IgD-negative memory B cell (primary cell): ENCODE data around the gene BCLAF1. TPM values are rescaled to one million over a fixed set of nuclear protein-coding genes. Genes with fewer than 3 reads are reported as not detected.
A peak's percentile ranks its signal among the peaks of the same experiment; 100 is the strongest.

Source experiments
- H3K27ac Mint-ChIP-seq, 3 donors: one replicate each; pipeline ENCODE4 v1.8.0; 2020 to 2022; ENCODE audit warnings: mild to moderate bottlenecking in 3 of 3, mixed read lengths in 3 of 3, moderate library complexity in 1 of 3
- H3K27me3 Mint-ChIP-seq: one replicate; pipeline ENCODE4 v1.8.0; 2021; ENCODE audit warnings: mixed read lengths
- H3K36me3 Mint-ChIP-seq: one replicate; pipeline ENCODE4 v1.8.0; 2020; ENCODE audit warnings: mild to moderate bottlenecking, mixed read lengths
- H3K4me1 Mint-ChIP-seq, 3 donors: one replicate each; pipeline ENCODE4 v1.8.0; 2020 to 2022; ENCODE audit warnings: mixed read lengths in 3 of 3, mild to moderate bottlenecking in 1 of 3
- H3K4me3 Mint-ChIP-seq, 4 donors: one replicate each; pipeline ENCODE4 v1.8.0; 2020 to 2022; ENCODE audit warnings: mild to moderate bottlenecking in 4 of 4, mixed read lengths in 4 of 4, moderate library complexity in 3 of 4
- H3K9me3 Mint-ChIP-seq, 3 donors: one replicate each; pipeline ENCODE4 v1.8.0; 2020 to 2021; ENCODE audit warnings: mixed read lengths in 3 of 3, mild to moderate bottlenecking in 1 of 3
- polyA plus RNA-seq: library from polyadenylated mRNA; unstranded; fragments of 300-500 nt; fragmentation: Illumina TruSeq; gene quantifications from one replicate; pipeline ENCODE4 v1.2.3, GENCODE V29; 2021

The BCLAF1 gene, protein sequence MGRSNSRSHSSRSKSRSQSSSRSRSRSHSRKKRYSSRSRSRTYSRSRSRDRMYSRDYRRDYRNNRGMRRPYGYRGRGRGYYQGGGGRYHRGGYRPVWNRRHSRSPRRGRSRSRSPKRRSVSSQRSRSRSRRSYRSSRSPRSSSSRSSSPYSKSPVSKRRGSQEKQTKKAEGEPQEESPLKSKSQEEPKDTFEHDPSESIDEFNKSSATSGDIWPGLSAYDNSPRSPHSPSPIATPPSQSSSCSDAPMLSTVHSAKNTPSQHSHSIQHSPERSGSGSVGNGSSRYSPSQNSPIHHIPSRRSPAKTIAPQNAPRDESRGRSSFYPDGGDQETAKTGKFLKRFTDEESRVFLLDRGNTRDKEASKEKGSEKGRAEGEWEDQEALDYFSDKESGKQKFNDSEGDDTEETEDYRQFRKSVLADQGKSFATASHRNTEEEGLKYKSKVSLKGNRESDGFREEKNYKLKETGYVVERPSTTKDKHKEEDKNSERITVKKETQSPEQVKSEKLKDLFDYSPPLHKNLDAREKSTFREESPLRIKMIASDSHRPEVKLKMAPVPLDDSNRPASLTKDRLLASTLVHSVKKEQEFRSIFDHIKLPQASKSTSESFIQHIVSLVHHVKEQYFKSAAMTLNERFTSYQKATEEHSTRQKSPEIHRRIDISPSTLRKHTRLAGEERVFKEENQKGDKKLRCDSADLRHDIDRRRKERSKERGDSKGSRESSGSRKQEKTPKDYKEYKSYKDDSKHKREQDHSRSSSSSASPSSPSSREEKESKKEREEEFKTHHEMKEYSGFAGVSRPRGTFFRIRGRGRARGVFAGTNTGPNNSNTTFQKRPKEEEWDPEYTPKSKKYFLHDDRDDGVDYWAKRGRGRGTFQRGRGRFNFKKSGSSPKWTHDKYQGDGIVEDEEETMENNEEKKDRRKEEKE
- 137 TPM for polyA plus RNA-seq

DNA sequence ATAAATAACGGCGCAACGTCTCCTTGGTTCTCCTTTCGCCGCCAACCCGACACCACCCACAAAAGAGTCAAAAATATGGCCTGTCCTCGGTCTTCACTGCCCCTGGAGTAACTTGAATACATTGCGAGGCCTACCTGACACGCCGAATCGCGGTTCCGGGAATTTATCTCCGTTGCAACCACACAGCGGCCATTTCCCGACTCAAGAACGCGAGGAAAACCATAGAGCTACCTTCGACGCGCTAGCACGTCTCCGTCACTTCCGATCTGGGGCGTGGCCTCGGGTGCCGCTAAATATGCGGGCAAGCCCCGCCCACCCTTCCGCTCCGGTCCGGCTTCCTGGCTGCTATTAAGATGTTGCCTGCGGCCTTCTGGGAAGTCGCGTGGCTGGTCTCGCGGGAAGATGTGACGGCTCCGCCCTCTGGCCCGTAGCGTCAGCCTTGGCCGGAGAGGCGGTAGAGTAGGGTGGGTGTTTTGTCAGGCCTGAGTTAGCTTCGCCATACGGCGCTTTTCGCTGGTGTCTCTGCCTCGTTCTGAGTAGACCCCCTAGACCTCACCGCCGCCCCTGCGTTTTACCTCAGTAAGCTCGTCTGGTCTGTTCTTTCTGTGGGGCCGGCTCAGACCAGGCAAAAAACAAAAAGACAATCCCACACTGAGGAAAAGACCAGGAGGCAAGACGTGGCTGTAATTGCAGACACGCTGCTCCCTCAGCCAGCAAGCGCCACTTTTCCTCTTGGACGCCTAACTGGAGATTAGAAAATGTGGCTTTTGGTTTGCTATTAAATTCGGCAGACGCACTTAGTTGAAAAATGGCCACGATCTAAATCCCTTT is at the start of gene BCLAF1:
BCLAF1 (minus strand) TSS at position 268 of the 831 bp plus-strand sequence. CDS start 9,980 bp downstream, outside the sequence.
- Mint-ChIP-seq H3K4me1 (peaks cover 24 to 32% (median 30%) of the 10 kb centered on the region in 3 donors), H3K36me3 (no peaks in the 10 kb centered on the region), H3K27ac (peak within 1 kb of the TSS; percentile 100), H3K27me3 (peaks cover 1% of the 10 kb centered on the region), H3K9me3 (no peaks in the 10 kb centered on the region), H3K4me3 (peak within 1 kb of the TSS; percentile 96 to 100 (median 98))

DNA sequence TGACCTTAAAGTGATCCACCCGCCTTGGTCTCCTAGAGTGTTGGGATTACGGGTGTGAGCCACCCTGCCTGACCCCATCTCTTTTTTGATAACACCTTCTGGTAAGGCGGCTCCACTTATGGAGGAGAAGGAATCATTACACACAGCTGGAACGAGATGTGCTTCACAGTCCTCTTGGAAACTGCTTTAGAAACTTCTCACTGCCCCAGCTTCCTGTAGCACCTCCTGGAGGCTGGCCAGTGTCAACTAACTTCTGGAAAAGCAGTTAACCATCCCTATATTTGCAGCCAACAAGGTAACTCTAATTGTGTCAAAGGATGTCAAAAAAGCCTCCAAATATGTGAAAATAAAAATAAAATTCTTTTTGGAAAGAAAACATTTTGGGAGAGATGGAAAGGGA is 48.8 kb upstream of the BCLAF1 start:
- Mint-ChIP-seq H3K27me3 (peaks cover 3% of the 10 kb centered on the region), H3K4me3 (no peak overlapping the region), H3K9me3 (no peaks in the 10 kb centered on the region), H3K36me3 (no peaks in the 10 kb centered on the region), H3K4me1 (no peaks in the 10 kb centered on the region), H3K27ac (no peak overlapping the region)

DNA sequence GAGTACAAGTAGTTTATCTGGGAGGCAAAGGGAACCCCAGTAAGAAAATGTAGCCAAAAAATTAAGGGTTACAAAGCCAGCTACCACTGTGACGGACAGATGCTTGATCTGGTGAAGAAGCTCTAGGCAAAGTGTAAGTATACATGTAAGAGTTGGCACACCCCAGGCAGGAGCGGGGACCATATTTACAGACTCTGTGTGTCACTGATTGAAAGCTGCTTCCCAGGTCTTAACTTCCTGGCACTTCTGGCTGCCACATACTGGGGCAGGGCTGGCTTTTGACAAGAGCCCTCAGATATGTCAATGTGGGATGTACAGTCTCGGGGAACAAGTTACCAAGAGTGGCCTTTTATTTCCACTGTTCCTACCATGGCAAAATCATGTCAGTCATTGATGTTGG is 48.0 kb upstream of the BCLAF1 start:
- Mint-ChIP-seq H3K4me1 (no peaks in the 10 kb centered on the region), H3K4me3 (no peak overlapping the region), H3K27me3 (peaks cover 3% of the 10 kb centered on the region), H3K27ac (no peak overlapping the region), H3K36me3 (no peaks in the 10 kb centered on the region), H3K9me3 (no peaks in the 10 kb centered on the region)

DNA sequence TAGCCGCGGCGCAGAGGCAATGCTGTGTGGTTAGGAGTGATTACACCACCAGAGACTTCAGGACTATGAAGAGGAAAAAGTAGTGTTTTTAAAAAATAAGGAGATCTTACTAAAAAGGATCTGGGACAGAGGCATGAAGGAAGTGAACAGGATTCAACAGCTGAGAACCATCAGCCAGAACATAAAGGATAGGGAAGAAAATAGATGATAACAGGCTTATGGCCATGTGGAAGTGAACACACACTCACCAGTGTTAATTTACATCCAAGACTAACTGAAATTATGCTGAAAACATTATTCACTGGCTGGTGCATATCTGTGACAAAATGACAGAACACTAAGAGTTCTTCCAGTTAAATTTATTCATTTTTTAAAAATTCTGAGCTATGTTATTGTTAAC is 47.5 kb upstream of the BCLAF1 start:
- Mint-ChIP-seq H3K27me3 (peaks cover 3% of the 10 kb centered on the region), H3K27ac (no peak overlapping the region), H3K4me1 (no peaks in the 10 kb centered on the region), H3K9me3 (no peaks in the 10 kb centered on the region), H3K4me3 (no peak overlapping the region), H3K36me3 (no peaks in the 10 kb centered on the region)

DNA sequence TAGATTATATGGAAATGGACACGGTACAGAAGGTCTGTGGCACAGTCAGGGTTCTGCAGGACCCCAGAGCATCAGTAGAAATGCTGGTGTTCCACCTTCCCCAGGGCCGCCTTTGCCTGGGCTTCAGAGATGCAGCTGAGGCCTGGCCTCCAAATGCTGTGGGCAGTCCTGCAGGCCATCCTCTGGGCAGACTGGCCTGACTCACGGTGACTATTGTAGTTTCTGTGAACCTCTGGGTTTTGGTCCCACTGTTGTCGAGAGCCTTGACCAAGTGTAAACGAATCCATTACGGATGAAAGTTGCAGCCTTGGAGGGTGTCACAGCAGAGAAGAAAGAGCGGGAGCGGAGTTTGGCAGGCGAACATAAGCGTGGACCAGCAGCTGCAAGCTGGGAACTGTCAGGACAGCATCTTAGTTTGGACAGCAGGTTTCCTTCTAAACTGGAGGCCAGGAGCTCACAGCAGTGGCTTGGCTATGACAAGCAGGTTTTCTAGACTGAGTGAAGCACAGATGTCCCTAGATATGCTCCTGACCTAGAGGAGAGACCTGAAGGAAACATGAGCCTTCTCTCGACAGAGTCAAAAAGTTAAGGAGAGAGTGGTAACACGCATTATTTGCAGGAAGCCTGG is 46.2 kb upstream of the BCLAF1 start:
- H3K4me3 Mint-ChIP-seq = no peak overlapping the region
- peaks cover 3% of the 10 kb centered on the region for H3K27me3 Mint-ChIP-seq
- H3K36me3 Mint-ChIP-seq = no peaks in the 10 kb centered on the region
- no peak overlapping the region for H3K27ac Mint-ChIP-seq
- no peaks in the 10 kb centered on the region for H3K9me3 Mint-ChIP-seq
- no peaks in the 10 kb centered on the region for H3K4me1 Mint-ChIP-seq

DNA sequence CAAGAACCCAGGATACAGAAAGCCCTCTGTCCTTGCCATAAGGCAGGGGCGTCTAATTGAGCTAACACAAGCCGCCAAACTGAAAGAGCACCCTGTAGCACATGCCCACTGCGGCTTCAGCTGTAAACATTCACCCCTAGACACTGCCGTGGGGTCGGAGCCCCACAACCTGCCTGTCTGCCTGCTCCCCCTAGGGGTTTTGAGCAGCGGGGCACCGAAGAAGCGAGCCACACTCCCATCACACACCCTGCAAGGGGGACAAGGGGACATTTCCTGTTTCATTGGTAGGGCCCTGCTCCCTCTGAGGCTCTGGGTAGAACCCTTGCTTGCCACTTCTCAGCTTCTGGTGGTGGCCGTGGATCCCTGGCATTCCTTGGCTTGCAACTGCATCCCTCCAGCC is 45.2 kb upstream of the BCLAF1 start:
- H3K4me1 Mint-ChIP-seq = no peaks in the 10 kb centered on the region
- H3K4me3 Mint-ChIP-seq = no peak overlapping the region

DNA sequence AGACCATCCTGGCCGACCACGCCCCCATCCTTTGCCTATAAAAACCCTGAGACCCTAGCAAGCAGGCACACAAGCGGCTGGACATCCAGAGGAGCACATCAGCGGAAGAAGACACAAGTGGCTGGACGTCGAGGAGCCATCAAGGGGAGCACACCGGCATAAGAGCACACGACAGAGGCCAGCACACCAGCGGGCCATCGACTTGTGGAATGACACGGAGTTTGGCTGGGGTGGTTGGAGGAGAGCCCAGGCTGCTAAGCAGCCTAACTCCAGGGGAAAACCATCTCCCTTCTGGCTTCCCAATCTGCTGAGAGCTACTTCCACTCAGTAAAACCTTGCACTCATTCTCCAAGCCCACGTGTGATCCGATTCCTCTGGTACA is 44.8 kb upstream of the BCLAF1 start:
- H3K27me3 Mint-ChIP-seq = peaks cover 3% of the 10 kb centered on the region
- no peaks in the 10 kb centered on the region for H3K4me1 Mint-ChIP-seq
- no peaks in the 10 kb centered on the region for H3K36me3 Mint-ChIP-seq
- H3K4me3 Mint-ChIP-seq = no peak overlapping the region
- no peaks in the 10 kb centered on the region for H3K9me3 Mint-ChIP-seq
- H3K27ac Mint-ChIP-seq = no peak overlapping the region

More for the DNA sequence above, 45.2 kb upstream of the BCLAF1 start:
- Mint-ChIP-seq H3K27ac (no peak overlapping the region), H3K9me3 (no peaks in the 10 kb centered on the region), H3K27me3 (peaks cover 3% of the 10 kb centered on the region), H3K36me3 (no peaks in the 10 kb centered on the region)

DNA sequence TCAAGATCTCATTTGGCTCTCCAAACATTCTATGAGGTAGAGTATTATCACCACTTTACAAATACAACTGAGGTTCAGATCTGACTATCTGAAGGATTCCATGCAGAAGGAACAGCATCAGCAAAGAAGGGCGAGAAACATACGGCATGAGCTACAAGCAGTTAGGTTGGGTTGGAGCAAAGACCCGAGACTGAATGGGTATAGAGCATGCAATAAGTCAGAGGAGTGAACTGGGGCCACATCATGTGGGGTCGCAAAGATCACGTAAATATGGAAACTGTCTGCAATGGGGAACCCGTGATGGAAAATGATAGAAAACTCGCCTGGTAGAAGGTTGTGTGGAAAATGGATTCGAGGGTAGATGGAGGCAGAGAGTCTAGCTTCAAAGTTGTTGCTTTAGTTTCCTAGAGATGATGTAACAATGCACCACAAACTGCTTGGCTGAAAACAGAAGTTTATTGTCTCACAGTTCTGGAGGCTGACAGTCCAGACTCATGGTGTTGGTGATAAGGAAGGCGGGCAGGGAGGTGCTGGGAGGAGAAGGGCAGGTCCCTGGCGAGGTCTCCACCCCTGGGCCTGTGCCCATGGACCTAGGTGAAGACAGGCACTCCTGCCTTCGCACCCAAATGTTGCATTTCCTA is 44.3 kb upstream of the BCLAF1 start:
- no peak overlapping the region for H3K4me3 Mint-ChIP-seq
- H3K27ac Mint-ChIP-seq = no peak overlapping the region
- H3K9me3 Mint-ChIP-seq = no peaks in the 10 kb centered on the region
- H3K36me3 Mint-ChIP-seq = no peaks in the 10 kb centered on the region
- peaks cover 3% of the 10 kb centered on the region for H3K27me3 Mint-ChIP-seq
- no peaks in the 10 kb centered on the region for H3K4me1 Mint-ChIP-seq

DNA sequence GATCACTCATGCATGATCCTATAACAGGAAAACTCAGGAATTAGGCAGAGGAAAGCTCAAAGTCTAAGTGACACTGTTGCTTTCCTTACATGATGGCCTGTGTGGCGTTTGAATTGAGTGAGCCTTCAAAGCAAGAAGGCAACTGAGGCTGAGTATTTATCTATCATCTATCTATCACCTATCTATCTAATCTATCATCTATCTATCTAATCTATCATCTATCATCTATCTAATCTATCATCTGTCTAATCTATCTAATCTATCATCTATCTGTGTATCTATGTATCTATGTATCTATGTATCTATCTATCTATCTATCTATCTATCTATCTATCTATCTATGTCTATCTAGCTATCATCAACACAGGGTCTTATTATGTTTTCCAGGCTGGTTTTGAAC is 41.8 kb upstream of the BCLAF1 start:
- no peak overlapping the region for H3K27ac Mint-ChIP-seq
- peaks cover 3% of the 10 kb centered on the region for H3K27me3 Mint-ChIP-seq
- H3K4me3 Mint-ChIP-seq = no peak overlapping the region
- H3K4me1 Mint-ChIP-seq = no peaks in the 10 kb centered on the region
- H3K9me3 Mint-ChIP-seq = no peaks in the 10 kb centered on the region
- no peaks in the 10 kb centered on the region for H3K36me3 Mint-ChIP-seq

DNA sequence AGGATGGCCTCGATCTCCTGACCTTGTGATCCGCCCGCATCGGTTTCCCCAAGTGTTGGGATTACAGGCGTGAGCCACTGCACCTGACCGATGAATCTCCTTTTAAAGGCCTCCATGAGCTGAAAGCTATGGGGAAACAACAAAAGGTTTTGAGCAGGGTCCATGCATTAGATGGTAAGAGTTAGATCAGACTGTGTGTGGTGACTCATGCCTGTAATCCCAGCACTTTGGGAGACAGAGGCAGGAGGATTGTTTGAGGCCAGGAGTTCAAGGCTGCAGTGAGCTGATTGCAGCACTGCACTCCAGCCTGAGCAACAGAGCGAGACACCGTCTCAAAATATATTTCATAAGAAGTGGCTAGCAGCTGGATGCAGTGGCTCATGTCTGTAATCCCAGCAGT is 41.0 kb upstream of the BCLAF1 start:
- H3K9me3 Mint-ChIP-seq = no peaks in the 10 kb centered on the region
- H3K27me3 Mint-ChIP-seq = peaks cover 3% of the 10 kb centered on the region
- no peaks in the 10 kb centered on the region for H3K36me3 Mint-ChIP-seq
- H3K27ac Mint-ChIP-seq = no peak overlapping the region
- no peaks in the 10 kb centered on the region for H3K4me1 Mint-ChIP-seq
- H3K4me3 Mint-ChIP-seq = no peak overlapping the region

DNA sequence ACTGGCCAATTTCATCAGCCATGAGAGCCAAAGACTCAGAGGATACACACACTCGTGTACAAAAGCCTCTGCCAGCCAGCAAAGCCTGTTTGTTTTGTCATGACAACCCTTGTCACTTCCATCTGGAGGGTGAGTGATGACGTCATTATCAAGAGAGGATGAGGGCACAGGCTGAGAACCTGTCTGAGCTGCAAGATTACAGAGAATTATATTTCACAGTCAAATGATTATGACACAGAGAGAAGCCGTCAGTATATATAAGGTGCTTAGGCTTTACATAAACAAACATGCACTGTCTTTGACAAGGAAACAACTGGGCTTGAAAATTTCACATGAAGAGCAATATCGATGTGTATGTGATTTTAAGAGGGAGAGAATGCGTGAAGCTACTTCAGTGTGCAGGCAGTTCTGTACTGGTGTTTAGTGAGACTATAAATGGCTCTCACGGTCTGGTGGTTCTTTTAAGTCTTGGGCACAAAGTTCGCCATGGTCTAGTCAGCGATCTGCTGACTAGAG is 36.5 kb upstream of the BCLAF1 start:
- Mint-ChIP-seq H3K4me3 (no peak overlapping the region), H3K36me3 (no peaks in the 10 kb centered on the region), H3K4me1 (no peaks in the 10 kb centered on the region), H3K27ac (no peak overlapping the region), H3K27me3 (no peaks in the 10 kb centered on the region), H3K9me3 (no peaks in the 10 kb centered on the region)

DNA sequence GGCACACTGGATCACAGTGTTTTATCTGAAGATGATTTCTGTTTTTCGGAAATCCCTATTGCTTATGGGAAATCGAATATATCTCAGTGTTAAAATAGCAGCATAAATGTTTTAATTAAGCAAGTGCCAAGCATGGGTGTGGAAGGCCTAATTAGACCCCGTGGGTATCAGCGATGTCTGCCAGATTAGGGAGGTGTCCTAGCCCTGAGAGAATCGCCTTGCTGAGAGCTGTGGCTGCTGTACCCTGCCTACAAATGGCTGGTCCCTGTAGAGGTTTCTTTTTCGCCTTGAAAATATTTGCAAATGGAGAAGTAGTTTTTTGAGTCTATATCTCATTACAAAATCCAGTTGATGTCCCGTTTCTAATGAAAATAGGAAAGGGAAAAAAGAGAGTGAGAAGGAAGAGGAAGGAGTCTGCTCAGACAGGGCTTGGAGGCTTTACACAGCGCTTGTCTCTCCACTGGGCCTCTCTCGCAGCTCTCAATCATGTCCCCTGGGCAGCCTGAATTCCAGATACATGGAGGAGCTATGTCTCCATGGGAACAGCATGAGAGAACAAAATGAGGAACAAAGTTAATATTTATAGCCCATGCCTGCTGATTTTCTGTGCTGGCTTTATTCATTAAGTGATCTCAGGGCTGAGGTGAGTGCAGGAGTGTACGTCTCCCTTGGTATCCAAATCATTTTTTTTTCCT is 35.2 kb upstream of the BCLAF1 start:
- H3K27ac Mint-ChIP-seq = no peak overlapping the region
- no peaks in the 10 kb centered on the region for H3K9me3 Mint-ChIP-seq
- no peaks in the 10 kb centered on the region for H3K36me3 Mint-ChIP-seq
- H3K4me3 Mint-ChIP-seq = no peak overlapping the region
- no peaks in the 10 kb centered on the region for H3K27me3 Mint-ChIP-seq
- no peaks in the 10 kb centered on the region for H3K4me1 Mint-ChIP-seq

DNA sequence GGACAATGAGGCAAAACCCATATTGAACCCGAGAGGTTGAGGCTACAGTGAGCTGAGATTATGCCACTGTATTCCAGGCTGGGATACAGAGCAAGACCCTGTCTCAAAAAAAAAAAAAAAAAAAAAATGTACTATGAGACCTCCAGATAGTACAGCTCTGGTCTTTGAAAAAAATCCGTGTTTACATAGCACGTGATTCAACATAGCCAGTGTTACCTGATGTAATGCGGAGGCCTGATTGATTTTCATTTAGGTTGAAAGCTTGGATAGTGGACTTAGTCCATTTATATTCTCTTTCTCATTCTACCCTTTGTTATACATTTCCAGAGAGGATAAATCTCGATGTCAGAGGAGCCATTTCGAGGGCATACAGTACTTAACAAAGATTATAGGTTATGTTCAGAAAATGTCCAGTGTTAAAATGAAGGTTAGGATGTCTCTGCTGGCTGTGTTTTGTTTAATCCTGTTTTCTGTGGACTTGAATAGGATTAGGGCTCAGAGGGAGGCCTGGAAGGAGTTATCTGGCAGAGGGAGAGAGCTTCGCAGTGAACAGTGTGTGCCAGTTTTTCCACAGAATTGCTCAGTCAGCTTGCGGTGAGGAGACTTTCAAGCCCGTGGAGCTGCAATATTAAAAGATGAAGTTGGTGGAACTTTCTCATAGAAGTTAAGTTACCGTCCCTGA is 33.9 kb upstream of the BCLAF1 start:
- Mint-ChIP-seq H3K27ac (no peak overlapping the region), H3K4me3 (no peak overlapping the region), H3K36me3 (no peaks in the 10 kb centered on the region), H3K9me3 (no peaks in the 10 kb centered on the region), H3K27me3 (no peaks in the 10 kb centered on the region), H3K4me1 (no peaks in the 10 kb centered on the region)
